ENCODE measurements around the gene C12orf54.
A peak's percentile ranks its signal among the peaks of the same experiment; 100 is the strongest.
"Not testable (repeated sequence)": the region's sequence is repeated elsewhere in the genome, so short reads cannot be mapped to it uniquely, and the experiment has no call there.

C12orf54 gene

GRCh38 chr12:48512855-48513254 lies 30.6 kb downstream of the C12orf54 start:
- DNase-seq, result no peak

GRCh38 chr12:48514728-48515127 lies 32.4 kb downstream of the C12orf54 start:
- DNase-seq, result no peak

- not testable (repeated sequence) for DNase-seq
Measured at GRCh38 chr12:48520381-48520780, 38.1 kb downstream of the C12orf54 start.

- DNase-seq, result no peak
Measured at GRCh38 chr12:48525332-48525731, 43.0 kb downstream of the C12orf54 start, which contains the start of gene OR8S1. OR8S1 (plus strand) TSS chr12:48525632; CDS start chr12:48525632, 0 bp downstream.

GRCh38 chr12:48527891-48528670 lies 45.8 kb downstream of the C12orf54 start:
- no peak for DNase-seq

- DNase-seq, result no peak
Measured at GRCh38 chr12:48532601-48533000, 50.3 kb downstream of the C12orf54 start.

GRCh38 chr12:48536602-48537001 lies 54.3 kb downstream of the C12orf54 start:
- DNase-seq, result no peak

- peak; percentile 7 to 65 (median 26) for DNase-seq
Measured at GRCh38 chr12:48542300-48542928, 60.1 kb downstream of the C12orf54 start.

GRCh38 chr12:48545833-48546469 lies 63.7 kb downstream of the C12orf54 start:
- no peak for DNase-seq

Data from NCI-H1417 (cell line).